Uterine smooth muscle cell (primary cell): ENCODE results near the gene NR5A2. TPM values are rescaled to one million over a fixed set of nuclear protein-coding genes. Genes with fewer than 3 reads are reported as not detected.

ENCODE experiments used
- total RNA-seq: library from RNA; depleted of rRNA; stranded (reverse); fragments of >200 nt; gene quantifications from 2 replicates; pipeline ENCODE4 v1.2.3, GENCODE V29; 2014

The NR5A2 gene
- total RNA-seq, result under 0.01 TPM in 1 of 2 replicates, not detected in the other

GRCh38 chr1:200027264-200027823 is at the start of gene NR5A2:
TSS of gene NR5A2 (plus strand) at chr1:200027710. CDS start at chr1:200027848, 138 bp downstream.

